Nephron progenitor cell (in vitro differentiated cells): Measurements from ENCODE around the gene SAP25.
A peak's percentile ranks its signal among the peaks of the same experiment; 100 is the strongest.

Source experiments
- DNase-seq: peaks from one replicate; pipeline ENCODE4 v3.0.0; 2021
- H3K27ac Mint-ChIP-seq: 2 replicates; pipeline ENCODE4 v1.8.0; 2021; ENCODE audit warnings: mild to moderate bottlenecking, moderate library complexity, mixed read lengths
- H3K27me3 Mint-ChIP-seq: 2 replicates; pipeline ENCODE4 v1.8.0; 2021; ENCODE audit warnings: mild to moderate bottlenecking, low read depth, mixed read lengths; ENCODE audit not compliant: poor library complexity
- H3K36me3 Mint-ChIP-seq: 2 replicates; pipeline ENCODE4 v1.8.0; 2021; ENCODE audit warnings: low read depth, mixed read lengths
- H3K4me1 Mint-ChIP-seq: 2 replicates; pipeline ENCODE4 v1.8.0; 2021; ENCODE audit warnings: mixed read lengths
- H3K4me3 Mint-ChIP-seq: 2 replicates; pipeline ENCODE4 v1.8.0; 2021; ENCODE audit warnings: mild to moderate bottlenecking, moderate library complexity, mixed read lengths
- H3K9me3 Mint-ChIP-seq: 2 replicates; pipeline ENCODE4 v1.8.0; 2021; ENCODE audit warnings: mild to moderate bottlenecking, moderate library complexity, mixed read lengths
- CTCF ChIP-seq: fragments of 200-600 bp; sonication (generic); IDR thresholded peaks from 2 replicates; pipeline ENCODE4 v1.5.0; 2021; ENCODE audit warnings: antibody characterized with exemption

Gene SAP25

GRCh38 chr7:100613412-100614175, 39.9 kb upstream of the SAP25 start:
- TF ChIP-seq CTCF, result no peak
- H3K36me3 Mint-ChIP-seq, result peaks cover 17% of the 10 kb centered on the region

DNA sequence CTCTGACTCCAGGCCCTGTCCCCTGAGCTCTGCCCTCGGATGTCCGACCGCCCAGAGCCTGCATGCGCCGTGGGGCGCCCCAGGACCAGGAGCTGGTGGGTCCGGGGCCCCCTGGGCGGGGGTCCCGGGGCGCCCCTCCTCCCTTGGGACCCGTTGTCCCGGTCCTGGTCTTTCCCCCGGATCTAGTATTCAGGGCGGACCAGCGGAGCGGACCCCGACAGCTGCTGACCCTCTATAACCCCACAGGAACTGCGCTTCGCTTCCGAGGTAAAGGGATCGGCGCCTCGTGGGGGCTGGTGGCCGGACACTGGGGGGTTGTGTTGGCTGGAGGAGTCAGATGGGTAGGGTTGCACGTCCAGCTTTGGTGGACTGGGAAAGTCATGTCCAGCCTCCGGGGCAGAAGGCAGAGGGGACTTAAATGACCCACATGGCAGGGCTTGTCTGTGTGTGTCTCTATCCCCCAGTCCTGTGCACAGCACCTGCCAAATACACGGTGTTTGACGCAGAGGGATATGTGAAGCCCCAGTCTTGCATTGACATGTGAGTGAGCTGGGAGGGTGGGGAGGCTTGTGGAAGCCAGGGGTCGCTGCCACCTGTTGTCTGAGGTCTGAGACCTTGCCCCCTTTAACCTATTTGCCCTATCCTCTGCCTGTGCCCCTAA, 39.2 kb upstream of the SAP25 start:
- Mint-ChIP-seq H3K4me1 (peaks cover 13% of the 10 kb centered on the region), H3K27me3 (peaks cover 14% of the 10 kb centered on the region), H3K27ac (no peak overlapping the region), H3K9me3 (no peaks in the 10 kb centered on the region), H3K4me3 (peak overlapping the region; percentile 98), H3K36me3 (peaks cover 25% of the 10 kb centered on the region)
- DNase-seq, result peak; percentile 38
- TF ChIP-seq CTCF, result no peak

More at GRCh38 chr7:100613412-100614175, 39.9 kb upstream of the SAP25 start:
- Mint-ChIP-seq H3K4me1 (peaks cover 13% of the 10 kb centered on the region), H3K4me3 (peak overlapping the region; percentile 98), H3K27me3 (peaks cover 14% of the 10 kb centered on the region), H3K9me3 (no peaks in the 10 kb centered on the region), H3K27ac (no peak overlapping the region)
- no peak for DNase-seq

- H3K27ac Mint-ChIP-seq, result peak within 1 kb of the TSS; percentile 100
- peaks cover 19% of the 10 kb centered on the region for H3K27me3 Mint-ChIP-seq
- peaks cover 19% of the 10 kb centered on the region for H3K4me1 Mint-ChIP-seq
- H3K4me3 Mint-ChIP-seq, result peak within 1 kb of the TSS; percentile 98
- DNase-seq, result peak; percentile 100
- H3K36me3 Mint-ChIP-seq, result peaks cover 32% of the 10 kb centered on the region
- no peak for TF ChIP-seq CTCF
- H3K9me3 Mint-ChIP-seq, result no peaks in the 10 kb centered on the region
Measured at GRCh38 chr7:100611983-100612729, 38.5 kb upstream of the SAP25 start, which contains the start of gene MOSPD3. TSS of gene MOSPD3 (plus strand) at chr7:100612540. CDS start at chr7:100612792, 252 bp downstream.

- Mint-ChIP-seq H3K4me1 (peaks cover 31% of the 10 kb centered on the region), H3K36me3 (peaks cover 41% of the 10 kb centered on the region), H3K4me3 (no peak overlapping the region), H3K9me3 (no peaks in the 10 kb centered on the region), H3K27me3 (peaks cover 32% of the 10 kb centered on the region), H3K27ac (no peak overlapping the region)
- no peak for TF ChIP-seq CTCF
- no peak for DNase-seq
Measured at GRCh38 chr7:100609958-100610357, 36.3 kb upstream of the SAP25 start.

DNA sequence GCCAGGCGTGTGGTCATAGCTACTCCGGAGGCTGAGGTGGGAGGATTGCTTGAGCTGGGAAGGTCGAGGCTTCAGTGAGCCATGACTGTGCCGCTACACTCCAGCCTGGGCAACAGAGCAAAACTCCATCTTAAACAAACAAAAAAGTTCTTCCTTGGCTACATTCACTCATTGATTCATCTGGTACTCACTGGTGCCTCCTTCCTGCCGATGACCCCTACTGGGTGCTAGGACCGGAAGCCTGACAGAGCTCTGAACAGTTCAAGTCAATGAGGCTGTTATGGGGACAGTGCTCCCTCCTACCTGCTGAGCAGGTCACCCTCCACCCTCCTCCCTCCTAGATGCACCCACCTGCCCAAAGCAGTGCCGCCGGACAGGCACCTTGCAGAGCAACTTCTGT, 33.4 kb upstream of the SAP25 start:
- no peak for DNase-seq
- no peak overlapping the region for H3K27ac Mint-ChIP-seq
- no peaks in the 10 kb centered on the region for H3K9me3 Mint-ChIP-seq
- H3K27me3 Mint-ChIP-seq, result peaks cover 35% of the 10 kb centered on the region
- H3K4me3 Mint-ChIP-seq, result peak overlapping the region; percentile 20
- H3K36me3 Mint-ChIP-seq, result peaks cover 36% of the 10 kb centered on the region
- H3K4me1 Mint-ChIP-seq, result peaks cover 49% of the 10 kb centered on the region
- TF ChIP-seq CTCF, result no peak
